Common myeloid progenitor, CD34-positive (primary cell): ENCODE data around the gene C2orf81.

ENCODE experiments used
- CTCF ChIA-PET: fragments of 350-600 bp; sonication (Branson Sonifier 250); formaldehyde crosslinking; loops from one replicate; lab custom pipeline; 2021; ENCODE audit warnings: antibody characterized with exemption; lab: Charles Lee
- POLR2A ChIA-PET: fragments of 350-600 bp; sonication (Branson Sonifier 250); formaldehyde crosslinking; loops from one replicate; lab custom pipeline; 2021; ENCODE audit warnings: antibody characterized with exemption; lab: Charles Lee
- DNase-seq, 3 donors: peaks; one replicate each; pipeline versions ENCODE4 v3.0.0 to v3.0.0-alpha.2; 2013
- H3K27ac ChIP-seq, 2 experiments: 1 replicate in 1 of 2; 2 replicates in 1 of 2; pipeline ENCODE4 v1.7.0; 2013; ENCODE audit warnings: inconsistent platforms in 2 of 2, low read length in 2 of 2, mild to moderate bottlenecking in 2 of 2, low read depth in 1 of 2, moderate library complexity in 1 of 2; ENCODE audit not compliant: severe bottlenecking in 2 of 2, insufficient read depth in 1 of 2, poor library complexity in 1 of 2
- H3K27me3 ChIP-seq, 5 experiments: replicated peaks in 2 of 5; 1 replicate in 3 of 5; 2 replicates in 2 of 5; pipeline versions ENCODE4 v1.6.1 to v1.7.0; 2013; ENCODE audit warnings: low read length in 4 of 5, mild to moderate bottlenecking in 2 of 5, moderate library complexity in 2 of 5, inconsistent platforms in 1 of 5; ENCODE audit not compliant: insufficient read depth in 5 of 5, control insufficient read depth in 4 of 5
- H3K36me3 ChIP-seq, 4 experiments: 1 replicate in 2 of 4; 2 replicates in 2 of 4; pipeline versions ENCODE4 v1.6.1 to v1.7.0; 2013; ENCODE audit warnings: low read length in 3 of 4, control low read depth in 1 of 4, mild to moderate bottlenecking in 1 of 4; ENCODE audit not compliant: control insufficient read depth in 4 of 4, insufficient read depth in 4 of 4
- H3K4me1 ChIP-seq, 4 experiments: 1 replicate in 3 of 4; 2 replicates in 1 of 4; pipeline versions ENCODE4 v1.6.1 to v1.7.1; 2013; ENCODE audit warnings: low read length in 3 of 4, mild to moderate bottlenecking in 3 of 4, control low read depth in 1 of 4, inconsistent platforms in 1 of 4, moderate library complexity in 1 of 4; ENCODE audit not compliant: control insufficient read depth in 4 of 4, insufficient read depth in 4 of 4; ENCODE audit errors: control extremely low read depth in 1 of 4
- H3K4me3 ChIP-seq, 7 experiments: 1 replicate in 4 of 7; 2 replicates in 3 of 7; pipeline versions ENCODE4 v1.5.1 to v1.7.0; 2013; ENCODE audit warnings: mild to moderate bottlenecking in 7 of 7, low read length in 6 of 7, moderate library complexity in 6 of 7, inconsistent platforms in 2 of 7, low read depth in 2 of 7, control low read depth in 1 of 7; ENCODE audit not compliant: insufficient read depth in 4 of 7, control insufficient read depth in 1 of 7; ENCODE audit errors: extremely low read depth in 1 of 7
- H3K9me3 ChIP-seq, 5 experiments: 1 replicate in 4 of 5; 2 replicates in 1 of 5; pipeline versions ENCODE4 v1.6.1 to v1.7.1; 2013; ENCODE audit warnings: low read length in 4 of 5, mild to moderate bottlenecking in 2 of 5, inconsistent platforms in 1 of 5, low read depth in 1 of 5, moderate library complexity in 1 of 5; ENCODE audit not compliant: control insufficient read depth in 4 of 5, insufficient read depth in 2 of 5; ENCODE audit errors: control extremely low read depth in 1 of 5
- WGBS: methylation state at CpG from one replicate; pipeline ENCODE4 v1.1.5; 2013; ENCODE audit not compliant: insufficient coverage; 5-methylcytosine and 5-hydroxymethylcytosine counted together

Gene C2orf81

DNA sequence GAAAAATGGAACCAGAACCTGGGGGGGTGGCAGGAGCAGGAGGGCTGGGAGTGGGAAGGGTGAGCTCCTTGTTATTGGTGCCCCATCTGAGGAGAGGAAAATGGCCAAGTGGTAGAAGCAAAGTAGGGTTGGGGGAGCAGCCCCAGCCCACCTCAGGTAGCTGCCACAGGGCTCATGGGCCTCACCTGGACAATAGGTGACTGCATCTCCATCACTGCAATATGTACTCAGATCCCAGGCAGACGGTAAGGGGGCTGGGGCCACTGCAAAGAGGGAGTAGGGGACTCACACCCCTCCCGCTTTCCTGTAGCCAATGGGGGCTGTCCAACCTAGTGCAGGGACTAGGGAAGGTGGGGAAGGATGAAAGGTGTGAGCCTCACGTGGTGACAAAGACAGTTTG lies 4.2 kb downstream of the C2orf81 start:
- ChIA-PET CTCF (interaction anchor here (2.5 kb wide), 1 partner anchor 38 kb away, joined by 10 read pairs; the partner anchor contains the start of gene INO80B), POLR2A (no interaction called here)
- WGBS: 90% methylated on average over 2 of the region's 3 CpGs

DNA sequence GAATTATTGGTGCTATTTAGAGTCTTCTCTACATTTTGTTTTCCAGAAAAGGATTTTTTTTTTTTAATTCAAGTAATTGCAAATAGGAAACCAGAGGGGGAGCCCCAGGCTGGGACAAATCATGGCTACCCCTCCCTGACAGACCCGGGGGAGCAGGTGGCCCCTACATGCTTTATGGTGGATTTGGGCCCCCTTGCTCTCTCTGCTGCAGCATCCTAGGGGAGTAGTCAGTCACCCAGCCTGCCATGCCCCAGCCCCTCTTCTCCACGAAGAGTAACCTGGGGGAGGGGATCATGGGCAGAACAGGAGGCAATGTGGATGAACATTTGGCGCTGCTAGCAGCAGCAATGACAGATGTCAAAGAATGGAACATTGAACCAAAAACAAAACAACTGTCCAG lies 4.6 kb downstream of the C2orf81 start:
- Histone ChIP-seq H3K4me3 (no peak overlapping the region), H3K27ac (no peak overlapping the region), H3K4me1 (peaks cover 0 to 43% (median 35%) of the 10 kb centered on the region in 4 experiments), H3K36me3 (no peaks in the 10 kb centered on the region), H3K9me3 (no peaks in the 10 kb centered on the region), H3K27me3 (peaks cover 0 to 7% (median 0%) of the 10 kb centered on the region in 5 experiments)
- POLR2A ChIA-PET: no interaction called here
- 80% methylated on average over 1 of the region's 3 CpGs for WGBS
- CTCF ChIA-PET: interaction anchor here (1.0 to 2.5 kb wide), 4 partner anchors 16 to 39 kb away, joined by 3 to 10 read pairs (median 6); partner anchors contain the start of gene INO80B
- DNase-seq: peak in 1 of 3 donors; percentile 30

More for the DNA sequence above, 4.2 kb downstream of the C2orf81 start:
- Histone ChIP-seq H3K36me3 (no peaks in the 10 kb centered on the region), H3K9me3 (no peaks in the 10 kb centered on the region), H3K27me3 (peaks cover 0 to 7% (median 0%) of the 10 kb centered on the region in 5 experiments), H3K4me1 (peaks cover 0 to 46% (median 38%) of the 10 kb centered on the region in 4 experiments), H3K27ac (no peak overlapping the region), H3K4me3 (no peak overlapping the region)
- DNase-seq: no peak

DNA sequence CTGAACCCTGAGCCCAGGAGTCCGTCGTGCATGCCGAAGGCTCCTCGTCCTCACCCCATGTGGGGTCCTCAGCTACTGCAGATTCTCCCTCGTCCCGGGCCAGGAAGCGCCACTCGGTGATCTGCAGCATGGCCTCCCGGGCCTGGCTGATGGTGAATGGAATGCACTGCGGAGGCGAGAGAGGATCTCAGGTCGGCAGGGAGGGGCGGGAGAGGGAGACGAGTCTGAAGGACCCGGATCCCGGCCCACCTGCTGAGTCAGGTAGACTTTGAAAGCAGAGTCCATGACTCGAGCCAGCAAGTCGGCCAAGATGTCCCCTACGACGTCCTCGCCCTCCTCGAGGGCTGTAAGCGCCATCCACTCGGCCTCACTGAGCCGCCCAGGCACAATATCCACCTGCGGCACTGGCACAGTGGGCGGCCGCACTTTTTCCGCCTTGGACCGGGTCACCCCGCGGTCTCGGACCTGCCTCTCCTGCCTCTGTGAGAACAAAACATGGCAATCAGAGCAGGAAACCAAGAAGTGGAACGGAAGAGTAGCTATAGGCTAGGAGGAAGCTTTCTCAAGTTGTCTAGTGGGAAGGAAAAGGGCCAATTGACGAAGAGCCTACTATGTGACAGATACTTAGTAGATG lies 5.5 kb downstream of the C2orf81 start:
- Histone ChIP-seq H3K4me1 (peaks cover 0 to 36% (median 28%) of the 10 kb centered on the region in 4 experiments), H3K4me3 (peak overlapping the region in 5 of 7 experiments; percentile 10 to 82 (median 72)), H3K36me3 (no peaks in the 10 kb centered on the region), H3K27ac (no peak overlapping the region), H3K9me3 (no peaks in the 10 kb centered on the region), H3K27me3 (peaks cover 0 to 7% (median 0%) of the 10 kb centered on the region in 5 experiments)
- no peak for DNase-seq
- WGBS: 53% methylated on average over 29 of the region's 35 CpGs
- POLR2A ChIA-PET: no interaction called here
- CTCF ChIA-PET: interaction anchor here (0.6 to 2.5 kb wide), 10 partner anchors 15 to 173 kb away, joined by 3 to 10 read pairs (median 4); partner anchors contain the start of gene INO80B

DNA sequence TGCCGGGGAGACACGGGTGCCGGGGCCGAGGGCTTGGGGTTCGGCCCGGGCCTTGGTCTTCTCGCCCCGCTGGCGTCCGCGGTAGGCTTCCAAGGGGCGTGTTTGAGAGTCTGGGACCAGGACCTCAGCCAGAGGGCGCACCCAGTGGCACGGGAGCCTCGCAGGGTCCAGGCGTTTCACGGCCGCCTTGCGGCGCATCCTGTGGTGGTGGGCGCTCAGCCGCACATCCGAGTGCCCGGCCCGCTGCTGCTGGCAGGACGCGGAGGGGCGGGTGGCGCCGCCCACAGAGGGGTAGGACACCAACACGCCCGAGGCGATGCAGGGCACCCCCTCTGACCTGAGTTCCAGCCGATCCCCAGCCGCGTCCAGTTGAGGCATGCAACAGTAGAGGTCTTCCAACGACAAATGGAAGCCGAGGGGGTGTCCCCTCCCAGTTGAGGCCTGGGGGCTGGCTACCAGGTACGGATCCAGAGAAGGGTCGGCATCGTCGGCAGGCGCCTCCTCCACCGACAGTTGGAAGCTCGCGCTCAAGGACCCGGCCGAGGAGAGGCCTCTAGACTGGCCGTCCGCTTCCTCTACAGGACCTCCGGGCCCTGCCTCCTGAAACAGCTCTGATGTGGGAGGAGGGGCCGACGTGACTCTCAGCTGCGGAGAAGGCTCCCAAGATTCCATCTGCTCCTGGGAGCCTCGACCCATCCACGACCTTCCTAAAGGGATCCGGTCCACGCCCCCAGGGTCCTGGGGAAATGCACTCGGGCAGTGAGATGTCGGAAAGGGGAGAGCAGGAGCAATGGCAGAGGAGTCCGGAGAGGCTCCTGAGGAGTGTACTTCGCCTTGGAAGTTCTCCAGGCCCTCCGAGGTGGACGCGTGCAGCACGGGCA lies 6.3 kb downstream of the C2orf81 start:
- Histone ChIP-seq H3K9me3 (no peaks in the 10 kb centered on the region), H3K4me1 (peaks cover 0 to 33% (median 25%) of the 10 kb centered on the region in 4 experiments), H3K27ac (no peak overlapping the region), H3K27me3 (peaks cover 0 to 7% (median 0%) of the 10 kb centered on the region in 5 experiments), H3K4me3 (peak overlapping the region in 6 of 7 experiments; percentile 10 to 82 (median 64)), H3K36me3 (no peaks in the 10 kb centered on the region)
- CTCF ChIA-PET: interaction anchor here (0.9 to 2.5 kb wide), 9 partner anchors 14 to 174 kb away, joined by 3 to 10 read pairs (median 5); partner anchors contain the start of gene INO80B
- 6% methylated on average over 64 of the region's 66 CpGs for WGBS
- peak; percentile 46 to 62 (median 51) for DNase-seq
- POLR2A ChIA-PET: no interaction called here

DNA sequence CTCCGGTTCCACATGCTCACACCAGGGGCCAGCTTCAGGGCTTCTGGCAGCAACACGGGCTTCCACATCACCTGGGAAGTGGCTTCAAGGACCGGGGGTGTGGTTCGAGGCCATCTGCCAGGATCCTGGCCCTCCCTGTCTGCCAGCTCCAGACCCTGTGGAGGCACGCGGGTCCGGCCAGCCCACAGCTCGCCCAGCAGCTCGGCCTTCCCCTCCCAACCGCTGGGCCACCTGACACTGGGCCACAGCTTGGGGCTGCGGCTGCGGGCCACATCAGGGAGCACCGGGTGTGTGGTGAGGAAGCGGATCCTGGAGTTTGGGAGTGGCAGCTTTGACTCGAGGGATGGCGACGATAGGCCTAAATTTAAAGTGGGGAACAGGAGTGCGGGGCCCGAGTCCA lies 7.0 kb downstream of the C2orf81 start:
- WGBS: 71% methylated on average over 18 of the region's 19 CpGs
- ChIA-PET CTCF (interaction anchor here (0.7 to 2.5 kb wide), 6 partner anchors 13 to 174 kb away, joined by 4 to 10 read pairs (median 6); partner anchors contain the start of gene INO80B), POLR2A (interaction anchor here (0.7 kb wide), 1 partner anchor 40 kb away, joined by 3 read pairs; the partner anchor contains the start of gene INO80B)
- Histone ChIP-seq H3K4me1 (peaks cover 0 to 33% (median 25%) of the 10 kb centered on the region in 4 experiments), H3K27ac (no peak overlapping the region), H3K36me3 (no peaks in the 10 kb centered on the region), H3K9me3 (no peaks in the 10 kb centered on the region), H3K27me3 (peaks cover 0 to 7% (median 0%) of the 10 kb centered on the region in 5 experiments), H3K4me3 (peak overlapping the region in 4 of 7 experiments; percentile 56 to 82 (median 74))
- DNase-seq: no peak

DNA sequence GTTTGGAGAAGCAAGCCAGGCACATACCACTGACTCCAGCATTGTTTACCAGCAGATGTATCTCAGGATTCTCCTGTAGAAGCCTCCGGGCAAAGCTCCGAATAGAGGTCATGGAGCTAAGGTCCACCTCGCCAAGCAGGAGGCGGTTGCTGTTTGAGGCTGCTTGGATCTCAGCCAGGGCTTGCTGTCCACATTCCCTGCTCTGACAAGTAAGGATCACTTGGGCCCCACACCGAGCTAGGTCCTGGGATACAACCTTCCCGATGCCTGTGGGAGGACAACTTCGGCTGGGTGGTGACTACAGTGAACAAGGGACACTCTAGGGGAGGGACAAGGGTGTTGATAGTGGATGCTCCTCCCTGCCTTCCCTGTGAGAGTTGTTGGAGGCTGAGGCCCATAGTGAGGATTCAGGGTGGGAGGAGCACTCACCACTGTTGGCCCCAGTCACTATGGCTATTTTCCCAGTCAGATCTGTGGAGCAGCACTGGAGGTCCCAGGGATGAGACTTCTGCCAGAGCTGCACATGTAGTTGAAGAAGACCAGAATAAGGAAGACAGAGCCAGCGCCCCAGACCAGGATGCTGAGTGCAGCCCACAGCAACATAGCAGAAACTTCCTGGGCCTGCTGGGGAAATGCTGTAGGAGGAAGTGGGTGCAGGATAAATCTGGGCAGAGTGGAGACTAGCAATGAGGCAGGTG lies 8.3 kb downstream of the C2orf81 start:
- Histone ChIP-seq H3K27ac (no peak overlapping the region), H3K9me3 (no peaks in the 10 kb centered on the region), H3K36me3 (no peaks in the 10 kb centered on the region), H3K27me3 (peaks cover 0 to 7% (median 0%) of the 10 kb centered on the region in 5 experiments), H3K4me1 (peaks cover 0 to 33% (median 25%) of the 10 kb centered on the region in 4 experiments), H3K4me3 (no peak overlapping the region)
- peak in 1 of 3 donors; percentile 44 for DNase-seq
- 78% methylated on average over 5 of the region's 8 CpGs for WGBS
- CTCF ChIA-PET: interaction anchor here (1.2 to 2.2 kb wide), 3 partner anchors 21 to 176 kb away, joined by 3 to 10 read pairs (median 8); partner anchors contain the start of gene INO80B
- POLR2A ChIA-PET: interaction anchor here (1.1 kb wide), 1 partner anchor 14 kb away, joined by 3 read pairs; no protein-coding TSS in a partner anchor
